ENCODE results near the gene ARID1B.

The ARID1B gene

DNA sequence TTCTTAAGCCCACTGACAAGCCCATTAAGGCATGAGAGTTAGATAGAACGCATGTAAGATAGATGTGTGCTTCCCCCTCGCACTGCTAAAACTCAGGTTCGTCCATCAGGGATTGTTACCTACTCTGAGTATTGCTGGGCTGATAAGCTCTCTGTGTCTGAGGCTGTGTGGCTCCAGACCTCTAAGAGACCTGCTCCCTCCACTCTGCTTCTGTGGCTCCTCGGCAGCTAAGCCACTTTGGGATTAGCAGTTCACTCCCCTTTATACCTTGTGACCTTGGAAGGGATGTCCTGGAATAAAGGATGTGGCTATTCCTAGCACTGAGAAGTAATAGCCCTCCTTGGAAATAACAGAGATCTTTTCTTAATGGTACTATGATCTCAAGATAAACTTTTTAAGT, 381.3 kb downstream of the ARID1B start:
- TF ChIP-seq CTCF (conservative IDR thresholded peaks at IDR 0.05; ENCODE audit: low read depth, low read length), result no peak
- H3K4me3 ChIP-seq (ENCODE audit: low read depth, low read length), result no peak overlapping the region
- DNase-seq (ENCODE audit: low read depth), result no peak

DNA sequence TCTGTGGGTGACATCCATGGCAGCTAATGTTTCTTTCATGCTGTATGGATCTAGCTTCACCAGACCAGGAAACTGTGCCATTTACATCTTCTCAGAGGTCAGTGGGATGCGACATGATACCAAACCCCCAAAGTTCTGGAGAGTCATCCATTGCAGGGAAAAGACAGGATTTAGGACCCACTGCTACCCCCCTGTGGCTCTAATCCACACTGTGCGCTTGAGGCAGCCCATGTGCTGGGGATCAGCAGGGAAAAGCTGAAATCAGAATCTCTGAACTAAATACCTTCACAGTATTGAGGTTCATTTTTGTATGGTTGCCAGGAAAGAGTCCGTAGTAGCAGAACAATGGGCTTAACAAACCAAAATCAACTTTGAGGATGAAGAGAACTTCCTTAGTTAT, 381.7 kb downstream of the ARID1B start:
- H3K4me3 ChIP-seq (ENCODE audit: low read depth, low read length), result no peak overlapping the region
- peak; percentile 27 for TF ChIP-seq CTCF (conservative IDR thresholded peaks at IDR 0.05; ENCODE audit: low read depth, low read length)
- no peak for DNase-seq (ENCODE audit: low read depth)

- DNase-seq (ENCODE audit: low read depth), result no peak
- no peak for TF ChIP-seq CTCF (conservative IDR thresholded peaks at IDR 0.05; ENCODE audit: low read depth, low read length)
- no peak overlapping the region for H3K4me3 ChIP-seq (ENCODE audit: low read depth, low read length)
Observed at GRCh38 chr6:157159348-157159747, 382.2 kb downstream of the ARID1B start.

GRCh38 chr6:157161912-157162311, 384.7 kb downstream of the ARID1B start:
- H3K4me3 ChIP-seq (ENCODE audit: low read depth, low read length), result no peak overlapping the region
- no peak for TF ChIP-seq CTCF (conservative IDR thresholded peaks at IDR 0.05; ENCODE audit: low read depth, low read length)
- DNase-seq (ENCODE audit: low read depth), result no peak

GRCh38 chr6:157162766-157163433, 385.7 kb downstream of the ARID1B start:
- no peak overlapping the region for H3K4me3 ChIP-seq (ENCODE audit: low read depth, low read length)
- no peak for TF ChIP-seq CTCF (conservative IDR thresholded peaks at IDR 0.05; ENCODE audit: low read depth, low read length)
- no peak for DNase-seq (ENCODE audit: low read depth)

GRCh38 chr6:157163434-157164159, 386.4 kb downstream of the ARID1B start:
- DNase-seq (ENCODE audit: low read depth), result no peak
- H3K4me3 ChIP-seq (ENCODE audit: low read depth, low read length), result no peak overlapping the region
- no peak for TF ChIP-seq CTCF (conservative IDR thresholded peaks at IDR 0.05; ENCODE audit: low read depth, low read length)

GRCh38 chr6:157164972-157165371, 387.8 kb downstream of the ARID1B start:
- no peak for TF ChIP-seq CTCF (conservative IDR thresholded peaks at IDR 0.05; ENCODE audit: low read depth, low read length)
- DNase-seq (ENCODE audit: low read depth), result no peak
- no peak overlapping the region for H3K4me3 ChIP-seq (ENCODE audit: low read depth, low read length)

All from choroid plexus epithelial cell (primary cell).